CD4-positive, alpha-beta T cell treated with Interleukin-12 subunit alpha and Interleukin-12 subunit beta, for 1 hour (primary cell): ENCODE data around the gene MED17.

Source experiments
- DNase-seq: peaks from one replicate; pipeline ENCODE4 v3.0.0-alpha.2; 2020

The MED17 gene

GRCh38 chr11:93819966-93820695 lies 36.0 kb downstream of the MED17 start:
- no peak for DNase-seq

DNA sequence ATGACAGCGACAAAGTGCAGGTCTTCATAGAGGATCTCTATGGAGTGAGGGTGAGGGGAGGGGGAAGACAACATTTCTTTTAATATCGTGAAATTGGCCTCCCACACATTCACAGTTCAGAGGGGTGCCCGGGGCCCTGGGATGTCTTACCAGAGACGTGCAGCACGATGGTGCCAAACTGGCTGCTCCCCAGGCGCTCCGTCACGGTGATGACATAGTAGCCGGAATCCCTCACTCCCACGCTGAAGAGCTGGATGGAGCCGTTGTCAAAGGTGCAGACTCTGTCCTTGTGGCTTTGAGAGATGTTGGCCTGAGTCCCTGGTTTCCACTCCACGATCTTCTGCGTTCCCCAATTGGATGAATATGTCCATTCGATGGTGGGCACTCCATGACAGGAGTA lies 36.8 kb downstream of the MED17 start:
- DNase-seq = no peak

DNA sequence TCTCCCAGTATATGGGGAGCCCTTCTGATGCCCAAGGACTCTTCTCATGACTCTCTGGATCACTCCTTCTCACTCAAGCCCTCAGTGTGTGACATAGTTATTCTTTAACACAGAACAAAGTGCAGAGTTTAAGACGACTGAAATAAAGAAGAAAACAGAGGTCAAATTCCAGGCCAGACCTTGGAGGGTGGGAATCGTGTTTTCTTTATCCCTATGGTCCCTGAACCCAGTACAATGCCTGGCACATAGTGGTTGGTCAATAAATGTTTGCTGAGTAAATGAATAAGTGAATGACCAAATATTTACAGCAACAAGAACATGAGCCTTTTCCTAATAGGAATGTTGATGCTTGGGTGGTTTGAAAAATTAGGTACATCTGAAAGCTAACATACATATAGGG lies 37.5 kb downstream of the MED17 start:
- no peak for DNase-seq

DNA sequence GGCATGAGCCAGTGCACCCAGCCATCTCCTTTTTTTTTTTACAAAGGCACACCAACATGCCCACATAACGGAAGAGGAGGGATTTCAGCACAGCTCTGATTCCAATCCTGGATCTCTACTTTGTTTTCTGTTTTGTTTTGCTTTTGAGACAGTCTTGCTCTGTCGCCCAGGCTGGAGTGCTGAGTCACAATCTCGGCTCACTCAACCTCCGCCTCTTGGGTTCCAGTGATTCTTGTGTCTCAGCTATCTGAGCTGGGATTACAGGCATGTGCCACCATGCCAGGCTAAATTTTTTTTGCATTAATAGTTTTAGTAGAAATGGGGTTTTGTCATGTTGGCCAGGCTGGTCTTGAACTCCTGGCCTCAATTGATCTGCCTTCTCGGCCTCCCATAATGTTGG lies 38.3 kb downstream of the MED17 start:
- no peak for DNase-seq

GRCh38 chr11:93823210-93823609 lies 39.1 kb downstream of the MED17 start:
- DNase-seq = no peak

DNA sequence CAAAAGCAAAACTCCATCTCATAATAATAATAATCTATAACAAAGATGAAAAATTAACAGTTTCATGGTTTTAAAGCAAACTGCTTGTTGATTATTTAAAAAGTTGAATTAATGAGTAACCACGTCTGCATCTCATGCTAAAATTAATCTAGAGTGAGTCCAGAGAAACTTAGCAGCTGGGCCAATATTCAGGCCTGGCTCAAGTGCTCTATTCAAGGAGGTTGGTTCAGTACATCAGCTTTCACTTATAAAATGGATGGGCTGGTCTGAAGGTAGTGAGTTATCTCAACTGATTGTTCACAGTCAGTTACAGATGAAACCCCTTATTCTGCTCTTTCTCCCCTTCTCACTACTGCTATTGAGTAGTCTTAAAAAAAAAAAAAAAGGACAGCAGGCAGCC lies 43.3 kb downstream of the MED17 start:
- DNase-seq = no peak

GRCh38 chr11:93829598-93829997 lies 45.5 kb downstream of the MED17 start:
- DNase-seq = no peak

DNA sequence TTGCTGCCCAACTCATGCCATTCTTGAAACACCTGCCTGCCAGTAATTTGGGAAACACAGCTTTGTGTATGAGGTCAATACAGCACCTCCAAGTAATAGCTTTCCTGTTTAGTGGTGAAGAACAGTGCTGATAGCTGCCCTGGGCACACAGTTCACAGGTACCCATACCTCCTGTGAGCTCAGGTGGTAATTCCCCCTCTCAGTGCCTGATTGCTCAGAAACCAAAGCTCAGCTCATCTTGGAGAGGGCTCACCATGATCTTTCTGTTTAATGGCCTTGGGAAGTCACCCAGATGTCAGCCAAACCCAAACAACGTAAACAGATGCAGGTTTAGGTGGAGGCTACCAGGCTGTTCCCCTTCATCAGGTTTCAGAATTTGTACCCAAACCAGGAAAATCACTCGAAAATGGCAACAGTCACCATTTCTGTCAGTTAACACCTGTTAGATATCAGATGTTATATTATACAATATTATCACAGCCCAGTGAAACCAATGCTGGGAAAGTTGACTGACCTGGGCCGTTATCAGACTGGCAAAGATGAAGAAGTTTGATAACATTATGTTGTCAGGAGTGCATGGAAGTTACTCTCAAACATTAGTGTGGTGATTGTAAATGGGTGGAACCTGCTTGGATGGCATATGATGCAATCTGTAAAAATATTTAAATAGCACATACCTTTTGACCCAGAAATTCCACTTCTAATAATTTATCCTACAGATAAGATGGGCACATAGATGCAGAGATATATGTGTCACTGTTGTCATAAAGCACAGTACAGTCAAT lies 47.5 kb downstream of the MED17 start:
- no peak for DNase-seq

- DNase-seq = no peak
Measured at GRCh38 chr11:93832780-93833179, 48.7 kb downstream of the MED17 start.

DNA sequence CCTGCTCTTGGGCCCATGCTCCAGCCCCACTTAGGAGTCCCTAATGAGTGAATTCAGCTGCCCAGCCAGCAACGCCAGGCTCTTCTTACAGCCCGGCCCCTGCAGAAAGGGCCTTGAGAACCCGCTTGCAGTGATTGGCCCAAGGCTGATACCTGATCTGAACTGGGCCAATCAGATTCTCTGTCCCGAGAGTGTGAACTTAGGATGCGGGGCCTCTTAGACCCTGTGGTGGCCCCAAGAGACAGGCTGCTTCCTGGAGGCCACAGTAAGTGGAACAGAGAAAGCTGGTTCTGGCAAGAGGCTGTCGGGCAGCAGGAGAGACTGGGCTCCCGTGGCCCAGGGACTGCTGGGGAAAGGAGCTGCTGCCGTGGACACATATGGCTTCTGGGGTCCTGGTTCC lies 54.9 kb downstream of the MED17 start:
- DNase-seq = no peak

GRCh38 chr11:93840180-93840579 lies 56.1 kb downstream of the MED17 start:
- no peak for DNase-seq

- DNase-seq = no peak
Measured at GRCh38 chr11:93840981-93841380, 56.9 kb downstream of the MED17 start.

DNA sequence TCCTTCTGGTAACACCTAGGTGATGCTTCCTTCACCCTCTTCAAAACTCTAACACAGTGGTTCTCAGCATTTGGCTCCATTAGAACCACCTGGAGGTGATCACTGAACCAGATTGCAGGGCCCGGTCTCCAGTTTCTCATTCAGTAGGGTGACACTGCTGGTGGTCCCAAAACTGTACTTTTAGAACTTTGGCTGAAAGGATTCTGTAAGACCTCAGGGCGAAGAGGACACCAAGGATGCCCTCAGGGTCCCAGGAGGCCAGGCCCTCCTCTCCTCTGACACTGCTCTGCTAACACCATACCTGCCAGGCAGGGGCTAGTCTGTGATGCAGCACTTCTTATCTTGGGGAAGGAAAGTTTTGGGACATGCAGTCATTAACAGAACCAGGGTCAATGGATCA lies 57.4 kb downstream of the MED17 start:
- DNase-seq = no peak

GRCh38 chr11:93842034-93842433 lies 58.0 kb downstream of the MED17 start:
- no peak for DNase-seq

DNA sequence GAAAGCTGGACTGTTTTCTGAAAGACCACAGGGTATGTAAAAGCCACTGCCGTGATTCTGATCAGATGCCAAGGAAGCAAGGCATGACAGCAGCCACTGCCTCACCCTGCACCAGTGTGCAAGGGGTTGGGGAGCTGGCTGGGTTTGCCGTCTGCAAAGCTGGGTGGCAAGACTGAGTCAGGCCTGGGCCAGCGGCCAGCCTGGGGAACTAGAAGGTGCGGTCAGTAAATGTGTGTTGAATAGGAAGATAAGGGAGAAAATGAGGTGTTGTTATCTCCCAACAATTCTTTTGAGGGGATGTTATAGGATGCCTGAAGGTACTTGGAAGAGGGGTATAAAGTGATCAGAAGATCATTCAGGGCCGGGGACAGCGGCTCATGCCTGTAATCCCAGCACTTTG lies 58.4 kb downstream of the MED17 start:
- no peak for DNase-seq

DNA sequence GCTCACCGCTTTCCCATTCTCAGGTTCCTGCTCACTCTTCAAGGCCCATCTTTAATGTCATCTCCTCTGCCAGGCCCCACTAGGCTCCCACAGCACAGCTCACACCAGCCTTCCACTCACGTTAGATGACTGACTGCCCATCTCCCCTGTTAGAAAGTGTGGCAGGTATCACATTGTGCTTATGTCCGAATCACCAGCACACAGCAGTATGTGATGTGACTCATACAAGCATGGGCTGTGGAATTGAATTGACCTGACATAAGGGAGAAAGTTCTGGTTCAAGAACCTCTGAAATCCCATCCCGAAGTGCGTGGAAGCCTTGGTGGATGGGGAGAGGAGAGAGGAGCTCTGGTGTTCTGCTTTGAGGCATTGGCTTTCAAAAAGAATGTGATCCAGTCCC lies 59.8 kb downstream of the MED17 start:
- DNase-seq = no peak

- no peak for DNase-seq
Measured at GRCh38 chr11:93844568-93844967, 60.5 kb downstream of the MED17 start.

GRCh38 chr11:93845181-93846092 lies 61.4 kb downstream of the MED17 start:
- no peak for DNase-seq

- no peak for DNase-seq
Measured at GRCh38 chr11:93846411-93846810, 62.3 kb downstream of the MED17 start.

GRCh38 chr11:93849201-93849600 lies 65.1 kb downstream of the MED17 start:
- DNase-seq = no peak

DNA sequence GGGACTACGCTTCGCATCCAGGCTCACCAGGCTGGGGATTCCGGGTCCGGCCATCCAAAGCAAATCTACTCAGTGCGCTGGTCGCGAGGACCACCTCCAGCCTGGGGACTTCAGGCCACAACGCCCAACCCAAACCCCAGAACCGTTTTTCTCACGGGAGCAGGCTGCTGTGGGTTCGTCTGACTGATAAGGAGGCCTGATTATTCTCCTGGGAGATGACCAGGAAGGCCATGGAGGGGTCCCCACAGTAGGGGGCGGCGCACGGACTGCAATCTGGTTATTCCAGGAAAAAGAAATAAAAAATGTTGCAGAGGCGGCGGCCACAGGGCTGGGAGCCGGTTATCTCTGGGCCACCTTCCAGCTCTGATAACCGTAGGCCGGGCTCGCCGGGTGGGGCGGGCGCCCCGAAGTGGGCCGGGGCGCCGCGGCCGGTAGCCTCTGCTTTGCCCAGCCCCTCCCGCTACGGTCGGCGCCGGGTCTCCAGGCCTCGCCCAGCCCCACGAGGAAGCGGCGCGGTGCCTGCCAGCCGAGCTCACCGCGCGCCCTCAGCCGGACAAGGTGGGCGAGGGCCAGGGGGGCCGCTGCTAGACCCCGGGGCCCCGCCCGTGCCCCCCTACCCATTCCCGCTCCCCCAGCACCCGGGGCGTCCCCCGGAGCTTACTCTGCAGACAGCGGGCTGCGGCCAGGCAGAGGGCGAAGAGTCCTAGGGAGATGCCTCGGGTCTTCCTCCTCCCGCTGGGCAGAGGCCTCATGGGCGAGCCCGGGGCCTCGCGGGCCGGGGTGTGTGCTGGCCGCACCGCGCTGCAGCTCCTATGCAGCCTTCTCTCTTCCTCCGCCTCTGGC lies 65.9 kb downstream of the MED17 start:
- DNase-seq = no peak

DNA sequence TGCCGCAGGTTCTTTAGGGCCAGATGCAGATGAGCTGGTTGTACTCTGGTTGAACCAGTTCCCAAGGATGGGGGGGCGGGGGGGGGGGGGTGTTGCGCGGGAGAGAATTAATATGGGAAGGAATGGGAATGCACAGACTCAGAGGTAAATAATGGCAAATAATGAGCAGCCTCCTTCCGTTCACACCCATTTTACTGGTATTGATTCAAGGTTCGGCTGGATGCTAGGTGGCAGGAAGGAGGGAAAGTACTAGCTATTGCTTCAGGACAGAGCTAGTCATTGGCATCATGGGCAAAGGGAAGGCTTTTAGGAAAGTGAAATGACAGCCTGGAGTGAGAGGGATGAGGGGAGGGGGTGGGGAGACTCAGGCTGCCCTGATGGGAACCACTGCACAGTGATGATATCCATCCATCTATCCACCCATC lies 66.5 kb downstream of the MED17 start, which contains the start of gene VSTM5:
Gene VSTM5, minus strand, starts transcription at position 25 of the 425 bp plus-strand sequence. CDS start 116 bp downstream, outside the sequence.
- DNase-seq = no peak
